SK-N-MC (cell line): ENCODE results near the gene DTYMK.
"Not testable (repeated sequence)": the region's sequence is repeated elsewhere in the genome, so short reads cannot be mapped to it uniquely, and the experiment has no call there.

Experiments used
- DNase-seq: peaks from one replicate; pipeline ENCODE4 v3.0.0-alpha.2; 2011; ENCODE audit warnings: low read depth, low spot score
- H3K27ac ChIP-seq: fragments of 200-600 bp; sonication (generic); 2 replicates; pipeline ENCODE4 v1.5.1; 2016; ENCODE audit warnings: mixed run types
- H3K36me3 ChIP-seq: fragments of 200-600 bp; sonication (generic); 2 replicates; pipeline ENCODE4 v1.6.1; 2017; ENCODE audit warnings: antibody characterized with exemption, low read length, mixed read lengths; ENCODE audit not compliant: insufficient read depth
- H3K4me3 ChIP-seq: fragments of 200-600 bp; sonication (generic); 2 replicates; pipeline ENCODE4 v1.5.1; 2016
- H3K9ac ChIP-seq: fragments of 200-600 bp; sonication (generic); 2 replicates; pipeline ENCODE4 v1.8.0; 2017; ENCODE audit warnings: mixed run types, mixed read lengths; ENCODE audit not compliant: insufficient read length
- H3K9me3 ChIP-seq: fragments of 200-600 bp; sonication (generic); 2 replicates; pipeline ENCODE4 v1.6.1; 2017; ENCODE audit warnings: low read depth, mild to moderate bottlenecking, antibody characterized with exemption, low read length, moderate library complexity, mixed read lengths
- EZH2 ChIP-seq: fragments of 200-600 bp; sonication (generic); IDR thresholded peaks from one replicate; pipeline ENCODE4 v1.6.1; 2017; ENCODE audit warnings: antibody characterized with exemption
- FOXP2 ChIP-seq: optimal IDR thresholded peaks from 2 replicates; pipeline ENCODE3; 2011; ENCODE audit warnings: mild to moderate bottlenecking, moderate library complexity; ENCODE audit not compliant: insufficient read depth; ENCODE audit errors: extremely low read length, control extremely low read depth
- POLR2AphosphoS5 ChIP-seq: IDR thresholded peaks from 2 replicates; pipeline ENCODE4 v1.6.1; 2012; ENCODE audit warnings: mild to moderate bottlenecking, low read depth, low read length, borderline replicate concordance

Gene DTYMK, protein sequence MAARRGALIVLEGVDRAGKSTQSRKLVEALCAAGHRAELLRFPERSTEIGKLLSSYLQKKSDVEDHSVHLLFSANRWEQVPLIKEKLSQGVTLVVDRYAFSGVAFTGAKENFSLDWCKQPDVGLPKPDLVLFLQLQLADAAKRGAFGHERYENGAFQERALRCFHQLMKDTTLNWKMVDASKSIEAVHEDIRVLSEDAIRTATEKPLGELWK

DNA sequence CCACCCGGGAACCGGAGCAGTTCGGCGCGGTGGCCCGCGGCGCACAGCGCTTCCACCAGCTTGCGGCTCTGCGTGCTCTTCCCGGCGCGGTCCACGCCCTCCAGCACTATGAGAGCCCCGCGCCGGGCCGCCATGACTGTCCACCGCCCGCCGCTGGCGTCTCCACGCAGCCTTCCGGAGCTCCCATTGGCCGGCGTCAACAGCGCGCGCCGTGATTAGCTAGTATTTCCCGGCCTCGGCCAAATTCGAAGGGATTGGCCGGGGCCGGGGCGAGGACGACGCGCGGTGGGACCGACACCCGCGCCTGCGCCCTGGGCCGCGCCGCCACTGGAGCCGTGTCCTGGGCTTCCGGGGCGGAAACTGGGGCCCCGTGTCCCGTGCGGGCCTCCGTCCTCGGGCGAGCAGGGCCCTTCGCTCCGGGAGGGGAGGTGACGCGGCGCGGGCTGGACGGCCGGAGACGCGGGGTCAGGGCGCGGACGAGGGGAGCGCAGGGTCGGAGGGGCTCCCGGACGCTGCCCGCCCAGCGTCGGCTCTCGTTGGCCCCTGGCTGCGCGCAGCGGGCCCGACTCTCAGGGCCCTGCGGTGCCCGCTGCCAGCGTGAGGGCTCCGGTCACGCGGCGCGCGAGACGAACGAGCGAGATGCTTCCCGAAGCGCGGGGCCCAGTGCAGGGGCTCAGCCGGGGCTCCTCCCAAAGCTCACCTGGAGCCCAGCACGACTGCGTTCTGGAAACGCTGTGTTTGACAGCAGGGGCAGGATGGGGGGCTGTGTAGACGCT is at the start of gene DTYMK:
Gene DTYMK (minus strand): TSS at position 166 of the 776 bp plus-strand sequence. CDS start 32 bp downstream, at position 134.
- TF ChIP-seq POLR2AphosphoS5 = peak; percentile 83
- TF ChIP-seq FOXP2 = no peak
- Histone ChIP-seq H3K27ac (peak within 1 kb of the TSS; percentile 83), H3K9me3 (no peaks in the 10 kb centered on the region; the same call in 1 of the 2 replicates), H3K4me3 (peak within 1 kb of the TSS; percentile 98), H3K36me3 (peaks cover 44% of the 10 kb centered on the region), H3K9ac (peak within 1 kb of the TSS; percentile 97)
- peak; percentile 48 for DNase-seq

DNA sequence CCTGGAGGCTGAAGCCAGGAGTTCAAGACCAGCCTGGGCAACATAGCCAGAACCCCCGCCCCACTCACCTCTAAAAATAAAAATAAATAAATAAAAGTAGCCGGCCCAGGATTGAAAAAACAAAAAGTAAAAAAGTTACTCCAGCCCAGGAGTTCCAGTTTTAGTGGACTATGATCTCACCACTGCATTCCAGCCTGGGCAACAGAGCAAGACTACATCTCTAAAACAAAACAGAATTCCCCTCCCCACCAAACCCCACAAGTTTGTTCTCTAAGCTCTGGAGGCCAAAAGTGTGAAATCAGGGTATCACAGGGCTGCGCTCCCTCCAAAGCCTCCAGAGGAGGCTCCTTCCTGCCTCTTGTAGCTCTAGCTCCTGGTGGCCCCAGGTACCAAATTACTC is 49.5 kb upstream of the DTYMK start:
- DNase-seq = no peak
- Histone ChIP-seq H3K9ac (no peak overlapping the region), H3K4me3 (no peak overlapping the region), H3K36me3 (no peaks in the 10 kb centered on the region), H3K9me3 (no peaks in the 10 kb centered on the region), H3K27ac (no peak overlapping the region)
- TF ChIP-seq POLR2AphosphoS5 = no peak
- TF ChIP-seq EZH2 = no peak

DNA sequence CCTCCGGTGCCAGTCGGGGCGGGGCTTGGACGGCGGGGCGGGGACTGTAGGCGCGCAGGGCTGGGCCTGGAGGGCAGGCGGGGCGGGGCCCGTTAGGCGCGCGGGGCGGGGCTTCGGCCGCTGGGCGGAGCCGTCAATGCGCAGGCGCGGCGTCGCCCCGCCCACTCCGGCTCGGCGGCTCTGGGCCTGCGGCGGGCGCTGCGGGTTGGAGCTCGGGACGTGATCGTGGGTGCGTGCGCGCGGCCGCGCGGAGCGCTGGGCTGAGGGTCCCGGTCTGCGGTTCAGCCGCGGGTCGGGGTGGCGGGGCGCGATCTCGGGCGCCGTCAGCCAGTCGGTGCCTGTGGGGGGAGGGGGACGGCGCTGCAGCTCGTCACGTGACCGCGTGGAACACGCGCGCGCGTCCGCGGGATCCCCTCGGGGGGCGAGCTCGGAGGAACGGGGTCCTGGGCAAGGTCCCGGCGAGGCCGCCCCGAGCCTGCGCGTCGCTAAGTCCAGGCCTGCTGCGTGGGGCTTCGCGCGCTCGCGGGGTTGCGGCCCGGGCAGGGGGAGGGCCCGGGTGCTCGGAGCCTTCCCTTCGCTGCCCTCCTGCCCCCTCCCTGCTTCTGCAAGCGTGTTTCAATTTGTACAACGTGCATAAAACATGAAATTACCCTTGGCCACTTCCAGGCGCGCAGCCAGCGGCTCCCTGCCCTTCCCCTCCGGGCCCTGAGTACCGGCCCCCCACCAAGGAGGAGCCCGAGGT is 48.0 kb upstream of the DTYMK start, which contains the start of gene D2HGDH:
Gene D2HGDH (plus strand): TSS at position 164 of the 742 bp plus-strand sequence. CDS start 595 bp downstream, outside the sequence.
- H3K4me3 ChIP-seq = peak within 1 kb of the TSS; percentile 96
- no peak for DNase-seq
- no peaks in the 10 kb centered on the region for H3K36me3 ChIP-seq
- TF ChIP-seq EZH2 (no peak), FOXP2 (no peak), POLR2AphosphoS5 (peak; percentile 28; the same call in 1 of the 2 replicates)
- H3K27ac ChIP-seq = peak within 1 kb of the TSS; percentile 81
- H3K9me3 ChIP-seq = no peaks in the 10 kb centered on the region
- peak within 1 kb of the TSS; percentile 90 for H3K9ac ChIP-seq

DNA sequence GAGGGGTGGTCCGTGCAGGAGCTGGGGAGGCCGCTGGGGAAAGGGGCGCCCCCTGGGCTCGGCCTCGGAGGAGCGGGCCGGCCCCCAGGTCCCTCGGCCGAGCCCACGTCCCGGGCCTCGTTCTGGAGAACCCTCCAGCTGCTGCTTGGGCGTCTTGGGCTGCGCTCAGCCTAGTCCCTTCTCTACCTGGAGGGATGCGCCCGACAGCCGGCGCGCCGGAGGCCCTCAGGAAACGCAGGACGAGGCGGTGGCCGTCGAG is 47.5 kb upstream of the DTYMK start:
- no peak overlapping the region for H3K9ac ChIP-seq
- no peaks in the 10 kb centered on the region for H3K9me3 ChIP-seq
- H3K4me3 ChIP-seq = peak overlapping the region; percentile 96
- no peak for TF ChIP-seq EZH2
- no peak for TF ChIP-seq FOXP2
- no peak; the same call in 1 of the 2 replicates for TF ChIP-seq POLR2AphosphoS5
- no peak for DNase-seq
- H3K36me3 ChIP-seq = no peaks in the 10 kb centered on the region
- H3K27ac ChIP-seq = no peak overlapping the region

DNA sequence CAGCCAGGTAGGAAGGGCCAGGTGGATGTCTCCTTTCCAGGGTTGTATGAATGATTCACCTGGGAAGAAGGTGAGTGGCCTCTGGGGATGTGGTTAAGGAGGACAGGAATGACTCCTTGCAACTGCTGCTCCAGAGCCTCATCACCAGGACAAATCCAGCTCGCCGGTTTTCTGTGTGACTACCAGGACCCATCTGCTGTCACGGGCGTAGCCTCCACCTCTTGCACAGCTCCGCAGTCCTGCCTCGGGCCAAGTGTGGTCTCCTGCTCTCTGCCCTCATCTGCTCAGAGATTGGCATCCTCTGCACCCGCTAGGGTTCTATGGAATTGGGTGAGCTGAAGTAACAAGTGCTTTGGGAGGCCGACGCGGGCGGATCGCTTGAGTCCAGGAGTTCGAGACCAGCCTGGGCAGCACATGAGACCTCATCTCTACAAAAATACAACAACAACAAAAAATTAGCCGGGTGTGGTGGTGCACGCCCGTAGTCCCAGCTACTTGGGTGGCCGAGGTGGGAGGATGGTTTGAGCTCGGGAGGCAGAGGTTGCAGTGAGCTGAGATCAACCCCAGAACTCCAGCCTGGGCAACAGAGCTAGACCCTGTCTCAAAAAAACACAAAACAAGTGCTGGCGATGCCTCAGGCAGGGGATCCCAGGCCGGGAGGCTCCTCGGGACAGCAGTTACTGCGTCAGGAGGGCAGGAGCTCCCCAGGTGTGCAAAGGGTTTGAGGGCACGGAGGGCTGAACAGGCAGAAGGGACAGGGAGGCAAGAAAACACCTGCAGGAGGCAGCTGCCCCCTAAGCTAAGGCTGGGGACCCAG is 47.0 kb upstream of the DTYMK start:
- no peak overlapping the region for H3K9ac ChIP-seq
- H3K27ac ChIP-seq = no peak overlapping the region
- no peak for DNase-seq
- no peaks in the 10 kb centered on the region for H3K36me3 ChIP-seq
- H3K9me3 ChIP-seq = no peaks in the 10 kb centered on the region
- H3K4me3 ChIP-seq = peak overlapping the region; percentile 96
- no peak for TF ChIP-seq FOXP2

DNA sequence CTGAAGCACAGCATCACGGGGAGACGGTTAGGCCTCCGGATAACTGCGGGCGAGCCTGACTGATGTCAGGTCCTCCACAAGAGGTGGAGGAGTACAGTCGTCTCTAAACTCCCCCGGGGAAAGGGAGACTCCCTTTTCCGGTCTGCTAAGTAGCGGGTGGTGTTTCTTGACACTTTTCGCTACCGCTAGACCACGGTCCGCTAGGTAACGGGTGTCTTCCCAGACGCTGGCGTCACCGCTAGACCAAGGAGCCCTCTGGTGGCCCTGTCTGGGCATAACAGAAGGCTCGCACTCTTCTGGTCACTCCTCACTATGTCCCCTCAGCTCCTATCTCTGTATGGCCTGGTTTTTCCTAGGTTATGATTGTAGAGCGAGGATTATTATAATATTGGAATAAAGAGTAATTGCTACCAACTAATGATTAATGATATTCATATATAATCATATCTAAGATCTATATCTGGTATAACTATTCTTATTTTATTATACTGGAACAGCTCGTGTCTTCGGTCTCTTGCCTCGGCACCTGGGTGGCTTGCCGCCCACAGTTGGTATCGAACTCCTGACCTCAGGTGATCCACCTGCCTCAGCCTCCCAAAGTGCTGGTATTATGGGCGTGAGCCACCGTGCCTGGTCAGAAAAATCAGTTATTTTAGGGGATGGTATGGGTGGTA is 46.0 kb upstream of the DTYMK start:
- H3K27ac ChIP-seq, DNase-seq, H3K4me3 ChIP-seq, H3K36me3 ChIP-seq, H3K9ac ChIP-seq, H3K9me3 ChIP-seq: not testable (repeated sequence)

DNA sequence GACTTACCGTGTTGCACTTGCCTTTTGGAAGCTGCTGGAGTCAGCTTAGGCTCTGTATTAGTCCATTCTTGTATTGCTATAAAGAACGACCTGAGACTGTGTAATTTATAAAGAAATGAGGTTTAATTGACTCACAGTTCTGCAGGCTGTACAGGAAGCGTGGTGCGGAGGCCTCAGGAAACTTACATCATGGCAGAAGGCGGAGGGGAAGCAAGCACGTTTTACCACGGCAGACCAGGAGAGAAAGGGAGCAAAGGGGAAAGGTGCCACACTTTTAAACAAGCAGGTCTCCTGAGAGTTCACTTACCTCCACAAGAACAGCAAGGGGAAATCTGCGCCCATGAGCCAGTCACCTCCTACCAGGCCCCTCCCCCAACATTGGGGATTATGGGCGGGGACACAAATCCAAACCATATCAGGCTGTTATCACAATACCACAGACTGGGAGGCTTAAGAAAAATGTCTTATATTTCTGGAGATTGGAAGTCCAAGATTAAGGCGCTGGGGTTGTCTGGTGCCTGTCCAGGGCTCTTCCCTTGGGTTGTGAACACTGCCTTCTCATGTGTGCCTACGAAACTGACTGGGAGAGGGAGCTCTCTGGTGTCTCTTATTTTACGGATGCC is 44.2 kb upstream of the DTYMK start:
- no peak overlapping the region for H3K27ac ChIP-seq
- no peak for TF ChIP-seq POLR2AphosphoS5
- no peak for TF ChIP-seq FOXP2
- no peak for TF ChIP-seq EZH2

DNA sequence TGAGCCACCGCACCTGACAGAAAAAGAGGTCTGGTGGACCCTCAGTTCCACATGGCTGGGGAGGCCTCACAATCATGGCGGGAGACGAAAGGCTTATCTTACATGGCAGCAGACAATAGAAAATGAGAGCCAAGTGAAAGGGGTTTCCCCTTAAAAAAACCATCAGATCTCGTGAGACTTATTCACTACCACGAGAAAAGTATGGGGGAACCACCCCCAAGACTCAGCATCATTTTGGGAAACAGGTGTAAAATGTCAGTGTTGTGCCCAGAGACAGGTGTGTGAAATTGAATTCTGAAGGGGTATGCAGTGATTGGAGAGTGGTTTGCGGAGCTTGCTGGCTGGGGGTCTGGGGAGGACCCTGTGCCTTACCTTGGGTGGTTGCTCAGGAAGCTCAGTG is 43.3 kb upstream of the DTYMK start:
- H3K9me3 ChIP-seq = no peaks in the 10 kb centered on the region
- no peaks in the 10 kb centered on the region; the same call in 1 of the 2 replicates for H3K36me3 ChIP-seq
- H3K9ac ChIP-seq = no peak overlapping the region
- DNase-seq = no peak
- TF ChIP-seq EZH2 (no peak), FOXP2 (no peak), POLR2AphosphoS5 (no peak)
- H3K27ac ChIP-seq = no peak overlapping the region
- H3K4me3 ChIP-seq = no peak overlapping the region

More for the DNA sequence above, 44.2 kb upstream of the DTYMK start:
- no peaks in the 10 kb centered on the region for H3K36me3 ChIP-seq
- H3K4me3 ChIP-seq = no peak overlapping the region
- H3K9me3 ChIP-seq = no peaks in the 10 kb centered on the region
- no peak overlapping the region for H3K9ac ChIP-seq
- no peak for DNase-seq
